HepG2 (cell line): ENCODE data around the gene ACVRL1. TPM values are rescaled to one million over a fixed set of nuclear protein-coding genes. Genes with fewer than 3 reads are reported as not detected.

ENCODE experiments used
- ATAC-seq: fragments of 200-7000 bp; cut with Tn5 transposase; 3 replicates; pipeline ENCODE4 v1.9.1; 2020; ENCODE audit warnings: mild to moderate bottlenecking, moderate library complexity
- BruUV-seq: library from RNA; stranded (reverse); fragments of 400-500 nt; replicated peaks from 2 replicates; lab custom pipeline; 2021; lab: Mats Ljungman, UMichigan
- CTCF ChIA-PET: fragments of 300-600 bp; formaldehyde crosslinking; extraction: SDS; loops from one replicate; lab custom pipeline; 2021; ENCODE audit warnings: low total read pairs, inconsistent platforms, low intra/inter-chr PET ratio; lab: Yijun Ruan, JAX
- POLR2A ChIA-PET: fragments of 350-600 bp; sonication (Branson Sonifier 250); formaldehyde crosslinking; loops from one replicate; lab custom pipeline; 2020; ENCODE audit warnings: antibody characterized with exemption, inconsistent platforms; lab: Yijun Ruan, JAX
- DNase-seq: peaks from one replicate; pipeline ENCODE4 v3.0.0-alpha.2; 2015; ENCODE audit warnings: low spot score
- FAIRE-seq: peaks from 3 replicates; lab custom pipeline; 2011; peaks lifted over from hg19 to GRCh38; lab: Jason Lieb, UNC
- H2AFZ ChIP-seq: one replicate; pipeline ENCODE4 v1.6.1; 2011; ENCODE audit warnings: low read length, inconsistent platforms
- H3K27ac ChIP-seq: fragments of 300-600 bp; 3 replicates; pipeline ENCODE4 v1.8.0; 2011; ENCODE audit warnings: mixed run types, mild to moderate bottlenecking, mixed read lengths, low read length, inconsistent platforms; ENCODE audit not compliant: insufficient read depth; ENCODE audit errors: extremely low read length
- H3K27me3 ChIP-seq, 2 experiments: fragments of 200-600 bp in 1 of 2; 2 replicates in 1 of 2; 3 replicates in 1 of 2; pipeline versions ENCODE4 v1.6.0 to v1.8.0; 2011; ENCODE audit warnings: low read length in 2 of 2, mild to moderate bottlenecking in 2 of 2, moderate library complexity in 2 of 2, inconsistent platforms in 1 of 2; ENCODE audit not compliant: insufficient read depth in 2 of 2, control insufficient read depth in 1 of 2
- H3K36me3 ChIP-seq, 2 experiments: fragments of 200-600 bp in 1 of 2; replicated peaks in 1 of 2; 2 replicates in 1 of 2; 3 replicates in 1 of 2; pipeline versions ENCODE4 v1.5.1 to v1.8.0; 2011; ENCODE audit warnings: low read length in 2 of 2, inconsistent platforms in 1 of 2; ENCODE audit not compliant: insufficient read depth in 2 of 2, control insufficient read depth in 1 of 2
- H3K4me1 ChIP-seq: 2 replicates; pipeline ENCODE4 v1.5.1; 2012; ENCODE audit warnings: low read length, inconsistent platforms; ENCODE audit not compliant: insufficient read depth
- H3K4me2 ChIP-seq: 2 replicates; pipeline ENCODE4 v1.6.0; 2011; ENCODE audit warnings: low read depth, low read length, inconsistent platforms
- H3K4me3 ChIP-seq, 3 experiments: fragments of 200-600 bp in 1 of 3; sonication (generic), shearing (Covaris generic) in 1 of 3; replicated peaks in 1 of 3; 2 replicates each; pipeline ENCODE4 v1.5.1; 2011 to 2016; ENCODE audit warnings: low read length in 3 of 3, inconsistent platforms in 2 of 3, low read depth in 2 of 3, mild to moderate bottlenecking in 2 of 3, control low read depth in 1 of 3, mixed read lengths in 1 of 3; ENCODE audit not compliant: insufficient read depth in 1 of 3
- H3K79me2 ChIP-seq: one replicate; pipeline ENCODE4 v1.6.1; 2011; ENCODE audit warnings: low read length, inconsistent platforms; ENCODE audit not compliant: insufficient read depth
- H3K9ac ChIP-seq: 2 replicates; pipeline ENCODE4 v1.6.0; 2011; ENCODE audit warnings: mild to moderate bottlenecking, low read depth, low read length, inconsistent platforms; ENCODE audit not compliant: insufficient read depth
- H3K9me3 ChIP-seq: 2 replicates; pipeline ENCODE4 v1.5.1; 2012; ENCODE audit warnings: mild to moderate bottlenecking, low read length
- H4K20me1 ChIP-seq: 2 replicates; pipeline ENCODE4 v1.6.0; 2011; ENCODE audit warnings: inconsistent platforms, mild to moderate bottlenecking, low read length, moderate library complexity; ENCODE audit not compliant: insufficient read depth
- ATF2 ChIP-seq: sonication (generic); formaldehyde crosslinking; IDR thresholded peaks from 2 replicates; pipeline ENCODE4 v1.4.0; 2020; ENCODE audit warnings: missing genetic modification reagents
- FOXM1 ChIP-seq: sonication (generic); formaldehyde crosslinking; IDR thresholded peaks from 2 replicates; pipeline ENCODE4 v1.5.0; 2020; ENCODE audit warnings: missing genetic modification reagents
- HNF4A ChIP-seq: sonication (generic); formaldehyde crosslinking; IDR thresholded peaks from 2 replicates; pipeline ENCODE4 v1.4.0; 2020; ENCODE audit warnings: missing genetic modification reagents
- HOXD1 ChIP-seq: sonication (generic); formaldehyde crosslinking; IDR thresholded peaks from 2 replicates; pipeline ENCODE4 v1.5.0; 2020; ENCODE audit warnings: missing genetic modification reagents
- ZNF136 ChIP-seq: sonication (generic); formaldehyde crosslinking; IDR thresholded peaks from 2 replicates; pipeline ENCODE4 v1.8.1; 2022; ENCODE audit warnings: low read depth, mild to moderate bottlenecking, moderate library complexity, missing genetic modification reagents
- ZNF33A ChIP-seq: sonication (generic); formaldehyde crosslinking; IDR thresholded peaks from 2 replicates; pipeline ENCODE4 v1.5.1; 2020; ENCODE audit warnings: missing genetic modification reagents, mild to moderate bottlenecking, moderate library complexity, borderline replicate concordance
- WGBS: methylation state at CpG from one replicate; pipeline ENCODE4 v1.1.6; 2017; ENCODE audit warnings: low lambda C conversion rate; 5-methylcytosine and 5-hydroxymethylcytosine counted together
- in situ Hi-C: cut with HindIII; loops from 2 replicates; pipeline ENCODE4 v1.10.0; 2017; ENCODE audit warnings: low pct_unique_long_range_greater_than_20kb; ENCODE audit not compliant: extremely low pct_ligation_motif_present
- intact Hi-C: fragments of 100-400 bp; cut with micrococcal nuclease; formaldehyde crosslinking; loops from one replicate; pipeline ENCODE4 v1.10.0; 2022; ENCODE audit not compliant: unreplicated experiment
- polyA plus RNA-seq, 8 experiments: library from polyadenylated mRNA; depleted of rRNA in 3 of 8; stranded (reverse) in 7 of 8; unstranded in 1 of 8; fragments of >200 nt; fragmentation: Illumina TruSeq in 4 of 8; extraction: Trizol in 4 of 8; gene quantifications; 2 replicates each; pipeline versions ENCODE4 v1.2.1 to v1.2.3, GENCODE V29; 2011 to 2016; ENCODE audit warnings: low read depth in 4 of 8, missing spikeins in 1 of 8, mixed read lengths in 1 of 8; ENCODE audit not compliant: insufficient read depth in 1 of 8
- total RNA-seq, 5 experiments: library from RNA; depleted of rRNA; stranded (reverse); fragments of >200 nt; fragmentation: Illumina TruSeq; extraction: Trizol; gene quantifications; 2 replicates each; pipeline ENCODE4 v1.2.3, GENCODE V29; 2016; ENCODE audit warnings: low read depth in 1 of 5

ACVRL1 gene
- total and polyA plus RNA-seq, 2 of the 13 experiments (the other 11 are each of a cell fraction or from before 2014, with no cell fraction given): not detected

DNA sequence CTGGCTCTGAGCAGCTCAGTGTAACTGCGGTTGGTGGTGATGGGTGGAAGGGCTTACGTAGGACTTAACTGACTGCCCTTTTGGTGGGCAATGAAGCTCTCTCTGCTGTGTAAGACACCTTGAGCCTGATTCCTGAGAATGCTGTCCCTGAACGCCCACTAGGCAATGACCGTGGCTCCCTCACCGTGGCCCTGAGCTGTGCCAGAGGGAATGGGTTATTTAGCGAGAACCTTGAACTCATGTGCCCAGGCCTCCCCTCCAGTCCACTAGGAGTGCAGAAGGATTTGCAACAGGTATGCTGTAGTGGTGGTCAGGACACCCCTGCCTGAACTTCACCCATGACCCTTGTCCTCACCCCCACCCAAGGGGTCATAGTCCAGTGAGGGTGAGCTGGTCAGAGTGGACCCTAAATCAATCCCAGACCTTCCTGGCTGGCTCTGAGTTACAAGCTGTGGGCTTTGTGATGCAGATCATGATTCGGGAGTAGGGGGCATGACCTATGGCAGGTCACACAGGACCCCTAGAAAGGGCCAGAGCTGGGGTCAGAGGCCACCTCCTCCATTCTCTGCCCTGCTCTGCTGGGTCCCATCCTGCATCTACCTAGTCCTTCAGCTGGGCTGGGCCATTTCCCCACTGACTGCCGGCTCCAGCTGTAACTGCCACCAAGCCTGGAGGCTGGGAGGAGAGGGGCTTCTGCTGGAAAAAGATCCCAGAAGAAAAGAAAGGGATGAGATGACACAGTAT, 33.9 kb upstream of the ACVRL1 start:
- H4K20me1 ChIP-seq: no peaks in the 10 kb centered on the region
- intact Hi-C loops: no loop called here
- TF ChIP-seq FOXM1 (CRISPR knock-in tag) (no peak), HNF4A (peak; percentile 30; the same call in 1 of the 2 replicates)
- TF ChIP-seq, all 625 proteins: peak for 1
- Histone ChIP-seq H3K36me3 (no peaks in the 10 kb centered on the region), H3K27me3 (peaks cover 3 to 32% of the 10 kb centered on the region in 2 experiments; a peak in 4 of 5 replicates), H2AFZ (no peak overlapping the region), H3K9me3 (no peaks in the 10 kb centered on the region), H3K79me2 (no peaks in the 10 kb centered on the region), H3K27ac (no peak overlapping the region), H3K4me2 (no peak overlapping the region), H3K9ac (no peak overlapping the region), H3K4me3 (no peak overlapping the region), H3K4me1 (peaks cover 12% of the 10 kb centered on the region)
- DNase-seq: no peak
- POLR2A ChIA-PET: interaction anchor here (1.1 kb wide), 1 partner anchor 59 kb away, joined by 3 read pairs; no protein-coding TSS in a partner anchor
- no TSS peak for BruUV-seq
- in situ Hi-C loops: no loop called here
- CTCF ChIA-PET: no interaction called here
- ATAC-seq: no peak
- 36% methylated on average over 4 of the region's 8 CpGs for WGBS
- FAIRE-seq: no peak

GRCh38 chr12:51874000-51874399, 33.3 kb upstream of the ACVRL1 start:
- H3K9me3 ChIP-seq: no peaks in the 10 kb centered on the region
- H3K4me3 ChIP-seq: no peak overlapping the region
- no peak overlapping the region for H3K9ac ChIP-seq
- ChIA-PET CTCF (no interaction called here), POLR2A (interaction anchor here (1.1 kb wide), 1 partner anchor 60 kb away, joined by 3 read pairs; no protein-coding TSS in a partner anchor)
- DNase-seq: no peak
- peaks cover 1 to 27% of the 10 kb centered on the region in 2 experiments; a peak in 4 of 5 replicates for H3K27me3 ChIP-seq
- no peak for ATAC-seq
- no peak overlapping the region for H2AFZ ChIP-seq
- no peaks in the 10 kb centered on the region for H3K79me2 ChIP-seq
- no peak overlapping the region for H3K4me2 ChIP-seq
- H3K27ac ChIP-seq: no peak overlapping the region
- no peaks in the 10 kb centered on the region for H4K20me1 ChIP-seq
- no peaks in the 10 kb centered on the region for H3K36me3 ChIP-seq
- H3K4me1 ChIP-seq: peaks cover 11% of the 10 kb centered on the region
- 4% methylated on average over 8 of the region's 8 CpGs for WGBS
- in situ Hi-C loops: no loop called here
- TF ChIP-seq ZNF136 (CRISPR knock-in tag) (no peak), ZNF33A (CRISPR knock-in tag) (no peak), ATF2 (CRISPR knock-in tag) (no peak), HOXD1 (CRISPR knock-in tag) (no peak)
- BruUV-seq: no TSS peak
- intact Hi-C loops: loop anchor here (2.0 kb wide), 1 partner anchor 49 kb away; no protein-coding TSS in a partner anchor
- FAIRE-seq: no peak
